HepG2 (cell line): Measurements from ENCODE around the gene TUBA1A.
"Not testable (repeated sequence)": the region's sequence is repeated elsewhere in the genome, so short reads cannot be mapped to it uniquely, and the experiment has no call there.

ENCODE experiments used
- E2F5 ChIP-seq: sonication (generic); formaldehyde crosslinking; conservative IDR thresholded peaks from 2 replicates; pipeline ENCODE4 v1.4.0; 2020; ENCODE audit warnings: missing genetic modification reagents
- HNF4A ChIP-seq: sonication (generic); formaldehyde crosslinking; IDR thresholded peaks from 2 replicates; pipeline ENCODE4 v1.4.0; 2020; ENCODE audit warnings: missing genetic modification reagents
- RBFOX2 ChIP-seq: fragments of 200-400 bp; formaldehyde crosslinking; IDR thresholded peaks from 2 replicates; pipeline ENCODE4 v1.6.1; 2017; ENCODE audit warnings: low read depth, mild to moderate bottlenecking, low read length
- SRSF1 ChIP-seq: fragments of 200-400 bp; formaldehyde crosslinking; optimal IDR thresholded peaks from 2 replicates; pipeline ENCODE3; 2017; ENCODE audit warnings: mild to moderate bottlenecking, low read depth, low read length, moderate library complexity
- TP53 ChIP-seq: sonication (generic); formaldehyde crosslinking; conservative IDR thresholded peaks from 2 replicates; pipeline ENCODE4 v1.4.0; 2020; ENCODE audit warnings: missing genetic modification reagents
- TF ChIP-seq, protein P1 (sequence below): sonication (generic); formaldehyde crosslinking; IDR thresholded peaks from 2 replicates; pipeline ENCODE4 v1.4.0; 2020; ENCODE audit warnings: missing genetic modification reagents

GRCh38 chr12:49191498-49191897 lies 2.6 kb upstream of the TUBA1A start:
- TF ChIP-seq, protein P1, sequence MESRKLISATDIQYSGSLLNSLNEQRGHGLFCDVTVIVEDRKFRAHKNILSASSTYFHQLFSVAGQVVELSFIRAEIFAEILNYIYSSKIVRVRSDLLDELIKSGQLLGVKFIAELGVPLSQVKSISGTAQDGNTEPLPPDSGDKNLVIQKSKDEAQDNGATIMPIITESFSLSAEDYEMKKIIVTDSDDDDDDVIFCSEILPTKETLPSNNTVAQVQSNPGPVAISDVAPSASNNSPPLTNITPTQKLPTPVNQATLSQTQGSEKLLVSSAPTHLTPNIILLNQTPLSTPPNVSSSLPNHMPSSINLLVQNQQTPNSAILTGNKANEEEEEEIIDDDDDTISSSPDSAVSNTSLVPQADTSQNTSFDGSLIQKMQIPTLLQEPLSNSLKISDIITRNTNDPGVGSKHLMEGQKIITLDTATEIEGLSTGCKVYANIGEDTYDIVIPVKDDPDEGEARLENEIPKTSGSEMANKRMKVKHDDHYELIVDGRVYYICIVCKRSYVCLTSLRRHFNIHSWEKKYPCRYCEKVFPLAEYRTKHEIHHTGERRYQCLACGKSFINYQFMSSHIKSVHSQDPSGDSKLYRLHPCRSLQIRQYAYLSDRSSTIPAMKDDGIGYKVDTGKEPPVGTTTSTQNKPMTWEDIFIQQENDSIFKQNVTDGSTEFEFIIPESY (CRISPR knock-in tag): not testable (repeated sequence)
- TF ChIP-seq E2F5 (CRISPR knock-in tag); RBFOX2; SRSF1; HNF4A (CRISPR knock-in tag); TP53 (CRISPR knock-in tag): not testable (repeated sequence)
